Liver (tissue), 9 donors: Measurements from ENCODE around the gene KCNA10. TPM values are rescaled to one million over a fixed set of nuclear protein-coding genes. Genes with fewer than 3 reads are reported as not detected.

Experiments
- DNase-seq: peaks from one replicate; pipeline ENCODE4 v3.0.0-alpha.2; 2017; ENCODE audit warnings: low spot score
- H3K27ac ChIP-seq, 2 donors: one replicate each; pipeline ENCODE4 v1.7.0; 2013; ENCODE audit warnings: inconsistent platforms in 2 of 2, low read length in 2 of 2, control low read depth in 1 of 2, low read depth in 1 of 2, mild to moderate bottlenecking in 1 of 2
- H3K27me3 ChIP-seq, 4 donors: one replicate each; pipeline versions ENCODE4 v1.6.1 to v1.7.0; 2013; ENCODE audit warnings: low read length in 3 of 4, inconsistent platforms in 1 of 4, mild to moderate bottlenecking in 1 of 4, moderate library complexity in 1 of 4; ENCODE audit not compliant: control insufficient read depth in 4 of 4, insufficient read depth in 4 of 4
- H3K36me3 ChIP-seq, 4 donors: one replicate each; pipeline versions ENCODE4 v1.6.1 to v1.7.0; 2013; ENCODE audit warnings: low read length in 3 of 4, mild to moderate bottlenecking in 3 of 4, low read depth in 1 of 4, moderate library complexity in 1 of 4; ENCODE audit not compliant: control insufficient read depth in 4 of 4, insufficient read depth in 3 of 4
- H3K4me1 ChIP-seq, 4 donors: one replicate each; pipeline versions ENCODE4 v1.6.1 to v1.7.0; 2013; ENCODE audit warnings: low read length in 3 of 4, mild to moderate bottlenecking in 3 of 4, moderate library complexity in 1 of 4; ENCODE audit not compliant: control insufficient read depth in 4 of 4, insufficient read depth in 4 of 4
- H3K4me3 ChIP-seq, 3 donors: one replicate each; pipeline versions ENCODE4 v1.6.1 to v1.7.0; 2013; ENCODE audit warnings: low read length in 3 of 3, control low read depth in 1 of 3, low read depth in 1 of 3, mild to moderate bottlenecking in 1 of 3
- H3K9ac ChIP-seq, 2 donors: one replicate each; pipeline ENCODE4 v1.7.0; 2013; ENCODE audit warnings: low read length in 2 of 2, mild to moderate bottlenecking in 2 of 2, moderate library complexity in 2 of 2, control low read depth in 1 of 2, low read depth in 1 of 2
- H3K9me3 ChIP-seq, 4 donors: one replicate each; pipeline versions ENCODE4 v1.6.1 to v1.7.0; 2013; ENCODE audit warnings: low read length in 3 of 4; ENCODE audit not compliant: control insufficient read depth in 4 of 4
- EGR1 ChIP-seq, 2 donors: IDR thresholded peaks; 2 replicates each; pipeline ENCODE4 v1.6.1; 2016 to 2018; ENCODE audit warnings: antibody characterized with exemption in 2 of 2, low read depth in 2 of 2
- FOXA1 ChIP-seq: IDR thresholded peaks from 2 replicates; pipeline ENCODE4 v1.6.1; 2016; ENCODE audit warnings: antibody characterized with exemption
- FOXA2 ChIP-seq: IDR thresholded peaks from 2 replicates; pipeline ENCODE4 v1.6.1; 2016; ENCODE audit warnings: antibody characterized with exemption
- GABPA ChIP-seq, 2 donors: IDR thresholded peaks in 1 of 2; conservative IDR thresholded peaks in 1 of 2; 2 replicates each; pipeline ENCODE4 v1.6.1; 2016; ENCODE audit warnings: antibody characterized with exemption in 2 of 2, mild to moderate bottlenecking in 1 of 2, moderate library complexity in 1 of 2
- HNF4A ChIP-seq, 2 donors: conservative IDR thresholded peaks; 2 replicates each; pipeline ENCODE4 v1.6.1; 2016; ENCODE audit warnings: antibody characterized with exemption in 2 of 2, mild to moderate bottlenecking in 2 of 2
- HNF4G ChIP-seq: IDR thresholded peaks from 2 replicates; pipeline ENCODE4 v1.6.1; 2016; ENCODE audit warnings: antibody characterized with exemption
- JUND ChIP-seq, 2 donors: IDR thresholded peaks; 2 replicates each; pipeline ENCODE4 v1.6.1; 2016; ENCODE audit warnings: antibody characterized with exemption in 2 of 2
- RAD21 ChIP-seq, 2 donors: IDR thresholded peaks; 2 replicates each; pipeline ENCODE4 v1.6.1; 2016; ENCODE audit warnings: antibody characterized with exemption in 2 of 2, mild to moderate bottlenecking in 2 of 2
- RXRA ChIP-seq, 2 donors: IDR thresholded peaks; 2 replicates each; pipeline ENCODE4 v1.6.1; 2017 to 2018; ENCODE audit warnings: antibody characterized with exemption in 2 of 2, mild to moderate bottlenecking in 1 of 2
- TAF1 ChIP-seq: conservative IDR thresholded peaks from 2 replicates; pipeline ENCODE4 v1.6.1; 2016; ENCODE audit warnings: antibody characterized with exemption, mild to moderate bottlenecking
- YY1 ChIP-seq: IDR thresholded peaks from 2 replicates; pipeline ENCODE4 v1.6.1; 2016; ENCODE audit warnings: antibody characterized with exemption, mild to moderate bottlenecking
- WGBS: extraction: QIAGEN DNeasy Blood & Tissue Kit; methylation state at CpG from one replicate; pipeline ENCODE4 v1.1.7; 2013; 5-methylcytosine and 5-hydroxymethylcytosine counted together
- polyA plus RNA-seq, 2 donors: library from polyadenylated mRNA; stranded (reverse) in 1 of 2; unstranded in 1 of 2; fragments of 200-250 nt in 1 of 2; fragments of >200 nt in 1 of 2; fragmentation: Nextera tagmentation in 1 of 2; extraction: Ambion mirVana in 1 of 2; gene quantifications; one replicate each; pipeline versions ENCODE4 v1.2.1 to v1.2.3, GENCODE V29; 2013 to 2015
- total RNA-seq, 2 donors: library from RNA; depleted of rRNA; stranded (reverse); fragments of >200 nt; gene quantifications; one replicate each; pipeline ENCODE4 v1.2.3, GENCODE V29; 2014
- TF ChIP-seq, protein P1 (sequence below): IDR thresholded peaks from 2 replicates; pipeline ENCODE4 v1.6.1; 2016; ENCODE audit warnings: antibody characterized with exemption
- TF ChIP-seq, protein P2 (sequence below): IDR thresholded peaks from 2 replicates; pipeline ENCODE4 v1.6.1; 2016; ENCODE audit warnings: antibody characterized with exemption
- TF ChIP-seq, protein P3 (sequence below): fragments of 150-350 bp; IDR thresholded peaks from 2 replicates; pipeline ENCODE4 v1.5.1; 2017; ENCODE audit warnings: improper control_type of control experiment, low read depth, low read length; ENCODE audit not compliant: missing input control
- TF ChIP-seq, protein P4 (sequence below): IDR thresholded peaks from 2 replicates; pipeline ENCODE4 v1.6.1; 2016; ENCODE audit warnings: antibody characterized with exemption
- donor health status: healthy.
- donor health status: healthy.
- donor health status: healthy.
- donor health status: healthy.
- donor health status: healthy.

The KCNA10 gene
- total and polyA plus RNA-seq, 4 donors: not detected

DNA sequence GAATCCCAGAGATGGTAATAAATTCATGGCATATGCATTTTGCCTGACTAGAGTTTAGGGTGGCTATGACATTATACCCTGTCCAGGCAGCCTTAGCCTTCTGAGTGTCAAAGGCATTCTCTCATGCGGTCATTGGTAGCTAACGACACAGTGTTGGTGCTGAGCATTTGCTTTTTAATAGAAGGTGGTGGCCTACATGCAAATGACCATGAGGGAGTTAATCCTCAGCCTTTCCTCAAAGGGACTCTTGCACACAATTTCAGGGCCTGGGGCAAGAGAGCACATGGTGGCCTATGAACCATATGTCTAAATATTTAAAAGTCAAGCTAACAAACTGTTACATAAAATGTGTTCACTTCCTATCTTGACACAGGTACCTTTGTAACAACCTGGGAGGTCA is 30.9 kb upstream of the KCNA10 start:
- TF ChIP-seq, protein P1, sequence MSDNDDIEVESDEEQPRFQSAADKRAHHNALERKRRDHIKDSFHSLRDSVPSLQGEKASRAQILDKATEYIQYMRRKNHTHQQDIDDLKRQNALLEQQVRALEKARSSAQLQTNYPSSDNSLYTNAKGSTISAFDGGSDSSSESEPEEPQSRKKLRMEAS: no peak
- TF ChIP-seq, protein P2, sequence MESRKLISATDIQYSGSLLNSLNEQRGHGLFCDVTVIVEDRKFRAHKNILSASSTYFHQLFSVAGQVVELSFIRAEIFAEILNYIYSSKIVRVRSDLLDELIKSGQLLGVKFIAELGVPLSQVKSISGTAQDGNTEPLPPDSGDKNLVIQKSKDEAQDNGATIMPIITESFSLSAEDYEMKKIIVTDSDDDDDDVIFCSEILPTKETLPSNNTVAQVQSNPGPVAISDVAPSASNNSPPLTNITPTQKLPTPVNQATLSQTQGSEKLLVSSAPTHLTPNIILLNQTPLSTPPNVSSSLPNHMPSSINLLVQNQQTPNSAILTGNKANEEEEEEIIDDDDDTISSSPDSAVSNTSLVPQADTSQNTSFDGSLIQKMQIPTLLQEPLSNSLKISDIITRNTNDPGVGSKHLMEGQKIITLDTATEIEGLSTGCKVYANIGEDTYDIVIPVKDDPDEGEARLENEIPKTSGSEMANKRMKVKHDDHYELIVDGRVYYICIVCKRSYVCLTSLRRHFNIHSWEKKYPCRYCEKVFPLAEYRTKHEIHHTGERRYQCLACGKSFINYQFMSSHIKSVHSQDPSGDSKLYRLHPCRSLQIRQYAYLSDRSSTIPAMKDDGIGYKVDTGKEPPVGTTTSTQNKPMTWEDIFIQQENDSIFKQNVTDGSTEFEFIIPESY: no peak
- DNase-seq: no peak
- Histone ChIP-seq H3K4me1 (no peaks in the 10 kb centered on the region), H3K4me3 (no peak overlapping the region), H3K9me3 (no peaks in the 10 kb centered on the region), H3K36me3 (no peaks in the 10 kb centered on the region), H3K27me3 (peaks cover 2 to 4% (median 4%) of the 10 kb centered on the region in 4 donors), H3K27ac (no peak overlapping the region), H3K9ac (no peak overlapping the region)
- WGBS: 82% methylated on average over 2 of the region's 2 CpGs

DNA sequence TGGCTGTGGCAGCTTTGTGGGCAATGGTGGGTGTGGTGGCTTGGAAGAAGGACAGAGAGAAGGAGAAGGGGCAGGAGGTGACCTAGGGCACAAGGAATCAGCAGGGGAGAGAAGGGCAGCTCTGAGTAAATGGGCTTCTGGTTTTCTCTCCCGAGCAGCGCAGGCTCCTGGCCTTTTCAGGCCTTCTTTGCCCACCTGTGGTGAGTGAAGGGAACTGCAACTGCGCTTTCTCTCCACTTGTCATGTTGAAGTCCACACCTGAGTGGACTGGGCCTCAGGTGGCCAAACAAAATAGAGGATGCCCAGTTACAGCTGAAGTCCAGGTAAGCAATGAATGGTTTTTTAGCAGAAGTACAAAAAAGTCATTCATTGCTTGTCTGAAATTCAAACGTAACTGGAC is 29.4 kb upstream of the KCNA10 start:
- Histone ChIP-seq H3K36me3 (no peaks in the 10 kb centered on the region), H3K27ac (no peak overlapping the region), H3K9me3 (no peaks in the 10 kb centered on the region), H3K27me3 (peaks cover 0 to 4% (median 2%) of the 10 kb centered on the region in 4 donors), H3K4me1 (no peaks in the 10 kb centered on the region), H3K9ac (no peak overlapping the region), H3K4me3 (no peak overlapping the region)
- no peak for DNase-seq
- TF ChIP-seq RAD21 (IDR thresholded peaks at IDR 0.05) (peak in 1 of 2 donors; percentile 29), RXRA (IDR thresholded peaks at IDR 0.05) (no peak), JUND (IDR thresholded peaks at IDR 0.05) (no peak)
- TF ChIP-seq, protein P3, sequence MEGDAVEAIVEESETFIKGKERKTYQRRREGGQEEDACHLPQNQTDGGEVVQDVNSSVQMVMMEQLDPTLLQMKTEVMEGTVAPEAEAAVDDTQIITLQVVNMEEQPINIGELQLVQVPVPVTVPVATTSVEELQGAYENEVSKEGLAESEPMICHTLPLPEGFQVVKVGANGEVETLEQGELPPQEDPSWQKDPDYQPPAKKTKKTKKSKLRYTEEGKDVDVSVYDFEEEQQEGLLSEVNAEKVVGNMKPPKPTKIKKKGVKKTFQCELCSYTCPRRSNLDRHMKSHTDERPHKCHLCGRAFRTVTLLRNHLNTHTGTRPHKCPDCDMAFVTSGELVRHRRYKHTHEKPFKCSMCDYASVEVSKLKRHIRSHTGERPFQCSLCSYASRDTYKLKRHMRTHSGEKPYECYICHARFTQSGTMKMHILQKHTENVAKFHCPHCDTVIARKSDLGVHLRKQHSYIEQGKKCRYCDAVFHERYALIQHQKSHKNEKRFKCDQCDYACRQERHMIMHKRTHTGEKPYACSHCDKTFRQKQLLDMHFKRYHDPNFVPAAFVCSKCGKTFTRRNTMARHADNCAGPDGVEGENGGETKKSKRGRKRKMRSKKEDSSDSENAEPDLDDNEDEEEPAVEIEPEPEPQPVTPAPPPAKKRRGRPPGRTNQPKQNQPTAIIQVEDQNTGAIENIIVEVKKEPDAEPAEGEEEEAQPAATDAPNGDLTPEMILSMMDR: peak; percentile 40
- TF ChIP-seq, protein P4, sequence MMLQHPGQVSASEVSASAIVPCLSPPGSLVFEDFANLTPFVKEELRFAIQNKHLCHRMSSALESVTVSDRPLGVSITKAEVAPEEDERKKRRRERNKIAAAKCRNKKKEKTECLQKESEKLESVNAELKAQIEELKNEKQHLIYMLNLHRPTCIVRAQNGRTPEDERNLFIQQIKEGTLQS: no peak
- 76% methylated on average over 4 of the region's 4 CpGs for WGBS

DNA sequence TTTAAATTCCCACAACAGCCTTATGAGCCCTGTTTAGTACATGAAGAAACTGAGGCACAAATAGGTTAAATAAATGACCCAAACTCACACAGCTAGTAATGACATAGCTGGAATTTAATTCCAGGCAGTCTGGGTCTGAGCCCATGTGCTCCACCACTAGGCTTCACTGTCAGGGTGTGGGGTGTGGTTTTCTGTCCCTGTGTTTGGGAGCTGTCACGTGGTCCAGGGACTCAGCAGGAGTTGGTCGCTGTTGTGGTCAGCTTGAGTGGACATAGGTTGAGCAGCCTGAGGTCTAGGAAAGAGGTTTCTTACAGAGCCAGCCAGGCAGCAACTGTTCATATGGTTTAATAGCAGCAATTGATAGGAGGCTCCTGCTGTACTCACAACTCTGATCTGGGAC is 28.0 kb upstream of the KCNA10 start:
- WGBS: 57% methylated on average over 2 of the region's 2 CpGs

More for the DNA sequence above, 28.0 kb upstream of the KCNA10 start:
- no peaks in the 10 kb centered on the region for H3K4me1 ChIP-seq
- H3K9ac ChIP-seq: no peak overlapping the region
- H3K4me3 ChIP-seq: no peak overlapping the region
- peaks cover 0 to 2% (median 0%) of the 10 kb centered on the region in 4 donors for H3K27me3 ChIP-seq
- no peak overlapping the region for H3K27ac ChIP-seq
- H3K9me3 ChIP-seq: no peaks in the 10 kb centered on the region
- DNase-seq: no peak
- TF ChIP-seq GABPA (IDR thresholded peaks at IDR 0.05 in 1 of 2, conservative IDR thresholded peaks at IDR 0.05 in 1 of 2) (no peak), FOXA2 (no peak), HNF4A (conservative IDR thresholded peaks at IDR 0.05) (no peak), FOXA1 (no peak), EGR1 (IDR thresholded peaks at IDR 0.05; ENCODE audit: low read depth in 2 of 2) (no peak), RAD21 (IDR thresholded peaks at IDR 0.05) (no peak), RXRA (IDR thresholded peaks at IDR 0.05) (no peak), HNF4G (no peak), YY1 (no peak), TAF1 (no peak), JUND (IDR thresholded peaks at IDR 0.05) (no peak)
- TF ChIP-seq, protein P1: no peak
- TF ChIP-seq, protein P2: no peak
- TF ChIP-seq, protein P4: no peak
- no peaks in the 10 kb centered on the region for H3K36me3 ChIP-seq
